PC-3 (cell line): ENCODE data around the gene TBCCD1.

Source experiments
- CTCF ChIP-seq: fragments of 300-600 bp; sonication (generic); conservative IDR thresholded peaks from 2 replicates; pipeline ENCODE4 v1.5.1; 2017; ENCODE audit warnings: antibody characterized with exemption, low read depth, mild to moderate bottlenecking, low read length
- EZH2 ChIP-seq: fragments of 300-600 bp; sonication (generic); IDR thresholded peaks from one replicate; pipeline ENCODE4 v1.6.1; 2017; ENCODE audit warnings: antibody characterized with exemption, mild to moderate bottlenecking, low read length; ENCODE audit not compliant: unreplicated experiment
- EZH2phosphoT487 ChIP-seq: fragments of 300-600 bp; sonication (generic); IDR thresholded peaks from 2 replicates; pipeline ENCODE4 v1.6.1; 2018; ENCODE audit warnings: mild to moderate bottlenecking, antibody characterized with exemption, low read length, borderline replicate concordance

- TF ChIP-seq CTCF = no peak
- no peak for TF ChIP-seq EZH2
- TF ChIP-seq EZH2phosphoT487 = no peak
Observed at GRCh38 chr3:186603159-186603558, 36.0 kb upstream of the TBCCD1 start.
